Spinal cord (tissue), 10 donors: Measurements from ENCODE around the gene XYLT1. TPM values are rescaled to one million over a fixed set of nuclear protein-coding genes. Genes with fewer than 3 reads are reported as not detected.

Experiments
- DNase-seq, 6 donors: peaks; one replicate each; pipeline versions ENCODE4 v3.0.0 to v3.0.0-alpha.2; 2013 to 2015; ENCODE audit warnings: low spot score in 6 of 6, low read depth in 4 of 6
- H3K27ac ChIP-seq: one replicate; pipeline ENCODE4 v1.5.1; 2013; ENCODE audit warnings: low read depth, low read length, control low read depth
- H3K27me3 ChIP-seq: one replicate; pipeline ENCODE4 v1.6.1; 2013; ENCODE audit warnings: low read length; ENCODE audit not compliant: control insufficient read depth, insufficient read depth
- H3K36me3 ChIP-seq: one replicate; pipeline ENCODE4 v1.6.1; 2013; ENCODE audit warnings: low read length; ENCODE audit not compliant: control insufficient read depth, insufficient read depth
- H3K4me1 ChIP-seq: one replicate; pipeline ENCODE4 v1.6.1; 2013; ENCODE audit warnings: low read length; ENCODE audit not compliant: control insufficient read depth, insufficient read depth
- H3K4me3 ChIP-seq: one replicate; pipeline ENCODE4 v1.5.1; 2013; ENCODE audit warnings: low read depth, low read length, control low read depth
- H3K9me3 ChIP-seq: one replicate; pipeline ENCODE4 v1.6.1; 2013; ENCODE audit warnings: low read length; ENCODE audit not compliant: control insufficient read depth, insufficient read depth
- WGBS: methylation state at CpG from one replicate; pipeline ENCODE4 v1.1.5; 2013; ENCODE audit warnings: missing lambda C conversion rate; ENCODE audit not compliant: insufficient coverage; 5-methylcytosine and 5-hydroxymethylcytosine counted together
- polyA plus RNA-seq, 2 donors: library from polyadenylated mRNA; unstranded; fragments of 120-200 nt; gene quantifications; one replicate each; pipeline ENCODE4 v1.2.1, GENCODE V29; 2013; ENCODE audit not compliant: insufficient read length in 2 of 2
- total RNA-seq, 2 donors: library from RNA; depleted of rRNA in 1 of 2; stranded (reverse); fragments of 120-200 nt in 1 of 2; fragments of >200 nt in 1 of 2; gene quantifications; one replicate each; pipeline versions ENCODE4 v1.2.3 to v1.2.4, GENCODE V29; 2013 to 2014
- donor health status: healthy.

XYLT1 gene
- total and polyA plus RNA-seq, 4 donors = 13.0 to 17.0 (median 15.2) TPM

- 88% methylated on average over 1 of the region's 6 CpGs for WGBS
- no peaks in the 10 kb centered on the region for H3K27me3 ChIP-seq
- H3K4me1 ChIP-seq = peaks cover 7% of the 10 kb centered on the region
- H3K4me3 ChIP-seq = no peak overlapping the region
- no peaks in the 10 kb centered on the region for H3K36me3 ChIP-seq
- DNase-seq = no peak
- H3K9me3 ChIP-seq = no peaks in the 10 kb centered on the region
- H3K27ac ChIP-seq = no peak overlapping the region
These were observed 225.0 kb downstream of the XYLT1 start for GRCh38 chr16:17245776-17246175.

GRCh38 chr16:17244872-17245551 is 225.7 kb downstream of the XYLT1 start:
- Histone ChIP-seq H3K4me1 (peaks cover 7% of the 10 kb centered on the region), H3K36me3 (no peaks in the 10 kb centered on the region), H3K9me3 (no peaks in the 10 kb centered on the region), H3K4me3 (no peak overlapping the region), H3K27me3 (no peaks in the 10 kb centered on the region), H3K27ac (no peak overlapping the region)
- peak in 1 of 6 donors; percentile 56 for DNase-seq
- WGBS = 36% methylated on average over 2 of the region's 9 CpGs

GRCh38 chr16:17241264-17241835 is 229.4 kb downstream of the XYLT1 start:
- Histone ChIP-seq H3K4me3 (no peak overlapping the region), H3K27ac (no peak overlapping the region), H3K4me1 (peaks cover 7% of the 10 kb centered on the region), H3K27me3 (no peaks in the 10 kb centered on the region), H3K9me3 (no peaks in the 10 kb centered on the region), H3K36me3 (no peaks in the 10 kb centered on the region)
- DNase-seq = peak in 1 of 6 donors; percentile 83
- 89% methylated on average over 7 of the region's 8 CpGs for WGBS

GRCh38 chr16:17238285-17239028 is 232.3 kb downstream of the XYLT1 start:
- Histone ChIP-seq H3K27me3 (no peaks in the 10 kb centered on the region), H3K27ac (no peak overlapping the region), H3K9me3 (no peaks in the 10 kb centered on the region), H3K36me3 (no peaks in the 10 kb centered on the region), H3K4me1 (peaks cover 8% of the 10 kb centered on the region), H3K4me3 (no peak overlapping the region)
- DNase-seq = no peak
- WGBS = 90% methylated on average over 5 of the region's 8 CpGs

GRCh38 chr16:17237350-17237944 is 233.3 kb downstream of the XYLT1 start:
- no peaks in the 10 kb centered on the region for H3K36me3 ChIP-seq
- H3K9me3 ChIP-seq = no peaks in the 10 kb centered on the region
- no peak overlapping the region for H3K27ac ChIP-seq
- no peak overlapping the region for H3K4me3 ChIP-seq
- H3K4me1 ChIP-seq = peaks cover 14% of the 10 kb centered on the region
- DNase-seq = peak in 1 of 6 donors; percentile 41
- no peaks in the 10 kb centered on the region for H3K27me3 ChIP-seq
- 76% methylated on average over 2 of the region's 8 CpGs for WGBS

GRCh38 chr16:17235147-17235815 is 235.5 kb downstream of the XYLT1 start:
- H3K9me3 ChIP-seq = no peaks in the 10 kb centered on the region
- 76% methylated on average over 8 of the region's 10 CpGs for WGBS
- peak in 1 of 6 donors; percentile 40 for DNase-seq

GRCh38 chr16:17233318-17234002 is 237.3 kb downstream of the XYLT1 start:
- peaks cover 10% of the 10 kb centered on the region for H3K4me1 ChIP-seq
- H3K4me3 ChIP-seq = no peak overlapping the region
- H3K27ac ChIP-seq = no peak overlapping the region
- H3K9me3 ChIP-seq = no peaks in the 10 kb centered on the region
- H3K27me3 ChIP-seq = no peaks in the 10 kb centered on the region
- DNase-seq = peak in 1 of 6 donors; percentile 53
- whole genome bisulfite sequencing = 61% methylated on average over 13 of the region's 13 CpGs
- H3K36me3 ChIP-seq = no peaks in the 10 kb centered on the region

More at GRCh38 chr16:17235147-17235815, 235.5 kb downstream of the XYLT1 start:
- Histone ChIP-seq H3K4me3 (no peak overlapping the region), H3K4me1 (peaks cover 10% of the 10 kb centered on the region), H3K27me3 (no peaks in the 10 kb centered on the region), H3K36me3 (no peaks in the 10 kb centered on the region), H3K27ac (no peak overlapping the region)

GRCh38 chr16:17232487-17232886 is 238.3 kb downstream of the XYLT1 start:
- WGBS = 96% methylated on average over 5 of the region's 6 CpGs
- H3K27ac ChIP-seq = no peak overlapping the region
- no peaks in the 10 kb centered on the region for H3K9me3 ChIP-seq
- peaks cover 10% of the 10 kb centered on the region for H3K4me1 ChIP-seq
- no peaks in the 10 kb centered on the region for H3K27me3 ChIP-seq
- no peak overlapping the region for H3K4me3 ChIP-seq
- H3K36me3 ChIP-seq = no peaks in the 10 kb centered on the region
- no peak for DNase-seq

- WGBS = no CpG with 5 or more reads among the region's 5 CpGs
- DNase-seq = no peak
- Histone ChIP-seq H3K27me3 (no peaks in the 10 kb centered on the region), H3K36me3 (no peaks in the 10 kb centered on the region), H3K4me1 (peaks cover 10% of the 10 kb centered on the region), H3K27ac (no peak overlapping the region), H3K4me3 (no peak overlapping the region), H3K9me3 (no peaks in the 10 kb centered on the region)
These were observed 238.8 kb downstream of the XYLT1 start for GRCh38 chr16:17231972-17232371.
